Neuronal stem cell (in vitro differentiated cells): ENCODE measurements around the gene PLD5.
A peak's percentile ranks its signal among the peaks of the same experiment; 100 is the strongest.
"Not testable (repeated sequence)": the region's sequence is repeated elsewhere in the genome, so short reads cannot be mapped to it uniquely, and the experiment has no call there.

Experiments
- DNase-seq: peaks from one replicate; pipeline ENCODE4 v3.0.0-alpha.2; 2013; ENCODE audit warnings: low spot score
- H2AFZ ChIP-seq: one replicate; pipeline ENCODE4 v1.6.1; 2013; ENCODE audit warnings: mild to moderate bottlenecking, low read length, inconsistent platforms
- H2AK5ac ChIP-seq: 2 replicates; pipeline ENCODE4 v1.6.1; 2013; ENCODE audit warnings: low read depth, mild to moderate bottlenecking, inconsistent platforms, low read length, moderate library complexity, mixed read lengths
- H2BK120ac ChIP-seq: 2 replicates; pipeline ENCODE4 v1.6.1; 2013; ENCODE audit warnings: low read depth, mild to moderate bottlenecking, inconsistent platforms, low read length, moderate library complexity, mixed read lengths
- H2BK12ac ChIP-seq: one replicate; pipeline ENCODE4 v1.6.1; 2013; ENCODE audit warnings: low read length, inconsistent platforms
- H2BK15ac ChIP-seq: 2 replicates; pipeline ENCODE4 v1.6.1; 2013; ENCODE audit warnings: mild to moderate bottlenecking, low read length, inconsistent platforms, mixed read lengths
- H2BK5ac ChIP-seq: one replicate; pipeline ENCODE4 v1.6.1; 2013; ENCODE audit warnings: inconsistent platforms, mild to moderate bottlenecking, low read length, moderate library complexity
- H3K14ac ChIP-seq: one replicate; pipeline ENCODE4 v1.6.1; 2013; ENCODE audit warnings: low read length, inconsistent platforms
- H3K18ac ChIP-seq: 2 replicates; pipeline ENCODE4 v1.6.1; 2013; ENCODE audit warnings: low read length, inconsistent platforms
- H3K23ac ChIP-seq: 2 replicates; pipeline ENCODE4 v1.6.1; 2013; ENCODE audit warnings: low read depth, mild to moderate bottlenecking, mixed read lengths, low read length, inconsistent platforms; ENCODE audit not compliant: poor library complexity
- H3K27ac ChIP-seq: replicated peaks from 3 replicates; pipeline ENCODE4 v1.5.1; 2013; ENCODE audit warnings: low read length, inconsistent platforms
- H3K27me3 ChIP-seq, 3 experiments: 2 replicates each; pipeline ENCODE4 v1.6.1; 2013; ENCODE audit warnings: low read length in 3 of 3, mild to moderate bottlenecking in 2 of 3, inconsistent platforms in 1 of 3, low read depth in 1 of 3, mixed read lengths in 1 of 3, moderate library complexity in 1 of 3; ENCODE audit not compliant: control insufficient read depth in 3 of 3, insufficient read depth in 3 of 3
- H3K36me3 ChIP-seq, 2 donors: replicated peaks in 1 of 2; 2 replicates each; pipeline ENCODE4 v1.6.1; 2013; ENCODE audit warnings: low read length in 2 of 2; ENCODE audit not compliant: control insufficient read depth in 2 of 2, insufficient read depth in 2 of 2
- H3K4ac ChIP-seq: 2 replicates; pipeline ENCODE4 v1.6.1; 2013; ENCODE audit warnings: inconsistent platforms, mild to moderate bottlenecking, low read length, moderate library complexity
- H3K4me1 ChIP-seq, 2 donors: 1 replicate in 1 of 2; 2 replicates in 1 of 2; pipeline ENCODE4 v1.6.1; 2013; ENCODE audit warnings: low read length in 2 of 2, low read depth in 1 of 2; ENCODE audit not compliant: control insufficient read depth in 2 of 2, insufficient read depth in 1 of 2
- H3K4me2 ChIP-seq: one replicate; pipeline ENCODE4 v1.6.1; 2013; ENCODE audit warnings: mild to moderate bottlenecking, low read length, inconsistent platforms; ENCODE audit not compliant: insufficient read depth, poor library complexity, severe bottlenecking
- H3K4me3 ChIP-seq, 2 donors: 2 replicates each; pipeline ENCODE4 v1.5.1; 2013; ENCODE audit warnings: low read length in 2 of 2, mild to moderate bottlenecking in 2 of 2, inconsistent platforms in 1 of 2, moderate library complexity in 1 of 2
- H3K79me1 ChIP-seq: one replicate; pipeline ENCODE4 v1.6.1; 2013; ENCODE audit warnings: low read depth, mild to moderate bottlenecking, inconsistent platforms, low read length, moderate library complexity
- H3K9ac ChIP-seq: one replicate; pipeline ENCODE4 v1.6.1; 2013; ENCODE audit warnings: mild to moderate bottlenecking, low read depth, low read length, inconsistent platforms; ENCODE audit not compliant: poor library complexity
- H3K9me3 ChIP-seq, 2 donors: replicated peaks in 1 of 2; 2 replicates each; pipeline versions ENCODE3 to v1.6.1; 2013; ENCODE audit warnings: low read length in 2 of 2, mild to moderate bottlenecking in 2 of 2, inconsistent platforms in 1 of 2, low read depth in 1 of 2, mixed read lengths in 1 of 2, moderate library complexity in 1 of 2; ENCODE audit not compliant: control insufficient read depth in 2 of 2, insufficient read depth in 1 of 2
- H4K8ac ChIP-seq: one replicate; pipeline ENCODE4 v1.6.1; 2013; ENCODE audit warnings: low read depth, mild to moderate bottlenecking, inconsistent platforms, low read length, moderate library complexity
- H4K91ac ChIP-seq: one replicate; pipeline ENCODE4 v1.6.1; 2013; ENCODE audit warnings: low read length, low read depth, mild to moderate bottlenecking, inconsistent platforms; ENCODE audit not compliant: poor library complexity
- WGBS, 2 donors: extraction: QIAGEN DNeasy Blood & Tissue Kit; methylation state at CpG; one replicate each; pipeline ENCODE4 v1.1.7; 2013; ENCODE audit warnings: missing lambda C conversion rate in 2 of 2, mixed read lengths in 1 of 2; ENCODE audit not compliant: insufficient read length in 2 of 2, insufficient replicate concordance in 1 of 2; ENCODE audit errors: extremely low coverage in 2 of 2; 5-methylcytosine and 5-hydroxymethylcytosine counted together

Gene PLD5

GRCh38 chr1:242225767-242226573 is 298.5 kb downstream of the PLD5 start:
- DNase-seq: no peak
- Histone ChIP-seq H3K23ac (no peak overlapping the region), H3K4me2 (no peak overlapping the region), H3K18ac (no peak overlapping the region), H3K9me3 (peaks cover 0 to 12% of the 10 kb centered on the region in 2 donors), H2AK5ac (no peak overlapping the region), H4K91ac (no peak overlapping the region), H2BK5ac (no peak overlapping the region), H3K36me3 (no peaks in the 10 kb centered on the region), H2BK120ac (no peak overlapping the region), H2BK15ac (no peak overlapping the region), H2AFZ (peak overlapping the region; percentile 12), H3K27me3 (no peaks in the 10 kb centered on the region), H3K79me1 (no peaks in the 10 kb centered on the region), H3K27ac (no peak overlapping the region), H2BK12ac (no peak overlapping the region), H3K4ac (no peak overlapping the region), H4K8ac (no peak overlapping the region), H3K4me1 (peaks cover 4 to 17% of the 10 kb centered on the region in 2 donors), H3K4me3 (no peak overlapping the region), H3K9ac (no peak overlapping the region), H3K14ac (no peak overlapping the region)
- no CpG with 5 or more reads among the region's 9 CpGs for WGBS, 2 donors

DNA sequence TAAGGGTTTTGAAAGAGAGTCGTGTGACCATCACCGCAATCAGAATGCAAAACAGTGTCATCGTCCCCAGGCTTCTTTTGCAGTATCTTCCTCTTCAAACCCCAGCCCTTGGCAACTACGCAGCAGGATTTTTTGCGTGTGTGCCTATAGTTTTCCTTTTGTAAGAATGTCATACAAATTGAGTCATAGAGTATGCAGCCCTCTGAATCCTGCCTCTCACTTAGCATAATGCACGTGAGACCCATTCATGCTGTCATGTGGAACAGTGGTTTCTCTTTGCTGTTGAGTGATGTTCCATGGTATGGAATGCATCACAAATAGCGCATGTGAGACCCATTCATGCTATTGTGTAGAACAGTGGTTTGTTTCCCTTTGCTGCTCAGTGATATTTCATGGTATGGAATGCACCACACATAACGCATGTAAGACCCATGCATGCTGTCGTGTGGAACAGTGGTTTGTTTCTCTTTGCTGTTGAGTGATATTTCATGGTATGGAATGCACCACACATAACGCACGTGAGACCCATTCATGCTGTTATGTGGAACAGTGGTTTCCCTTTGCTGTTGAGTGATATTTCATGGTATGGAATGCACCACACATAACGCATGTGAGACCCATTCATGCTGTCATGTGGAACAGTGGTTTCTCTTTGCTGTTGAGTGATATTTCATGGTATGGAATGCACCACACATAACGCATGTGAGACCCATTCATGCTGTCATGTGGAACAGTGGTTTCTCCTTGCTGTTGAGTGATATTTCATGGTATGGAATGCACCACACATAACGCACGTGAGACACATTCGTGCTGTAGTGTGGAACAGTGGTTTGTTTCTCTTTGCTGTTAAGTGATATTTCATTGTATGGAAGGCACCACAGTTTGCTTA is 299.4 kb downstream of the PLD5 start:
- H2BK12ac ChIP-seq, H2BK5ac ChIP-seq, H3K27ac ChIP-seq, H3K4me2 ChIP-seq, H2BK15ac ChIP-seq, H4K8ac ChIP-seq, H3K23ac ChIP-seq, H2AK5ac ChIP-seq, H2BK120ac ChIP-seq, H3K9ac ChIP-seq, H3K79me1 ChIP-seq, H3K27me3 ChIP-seq, H3K4ac ChIP-seq, H4K91ac ChIP-seq, H3K14ac ChIP-seq, H3K18ac ChIP-seq, DNase-seq, H3K36me3 ChIP-seq, H3K4me3 ChIP-seq: not testable (repeated sequence)
- Histone ChIP-seq H3K4me1 (peaks cover 4 to 17% of the 10 kb centered on the region in 2 donors), H2AFZ (peak overlapping the region; percentile 12), H3K9me3 (peaks cover 0 to 12% of the 10 kb centered on the region in 2 donors)
- whole genome bisulfite sequencing, 2 donors: no CpG with 5 or more reads among the region's 16 CpGs

GRCh38 chr1:242224461-242224860 is 300.0 kb downstream of the PLD5 start:
- no peaks in the 10 kb centered on the region for H3K36me3 ChIP-seq
- H3K79me1 ChIP-seq: no peaks in the 10 kb centered on the region
- H2AK5ac ChIP-seq: no peak overlapping the region
- no peak overlapping the region for H3K14ac ChIP-seq
- no peaks in the 10 kb centered on the region for H3K27me3 ChIP-seq
- no peak overlapping the region for H4K8ac ChIP-seq
- peaks cover 0 to 12% of the 10 kb centered on the region in 2 donors for H3K9me3 ChIP-seq
- H2BK120ac ChIP-seq: no peak overlapping the region
- H2AFZ ChIP-seq: peak overlapping the region; percentile 12
- H3K18ac ChIP-seq: no peak overlapping the region
- no peak overlapping the region for H3K4me3 ChIP-seq
- no peak overlapping the region for H3K4me2 ChIP-seq
- no peak overlapping the region for H2BK12ac ChIP-seq
- WGBS, 2 donors: no CpG with 5 or more reads among the region's 3 CpGs
- H3K27ac ChIP-seq: no peak overlapping the region
- no peak overlapping the region for H3K23ac ChIP-seq
- H3K4ac ChIP-seq: no peak overlapping the region
- no peak overlapping the region for H4K91ac ChIP-seq
- no peak overlapping the region for H2BK5ac ChIP-seq
- no peak for DNase-seq
- H3K9ac ChIP-seq: no peak overlapping the region
- no peak overlapping the region for H2BK15ac ChIP-seq
- H3K4me1 ChIP-seq: peaks cover 4 to 17% of the 10 kb centered on the region in 2 donors

DNA sequence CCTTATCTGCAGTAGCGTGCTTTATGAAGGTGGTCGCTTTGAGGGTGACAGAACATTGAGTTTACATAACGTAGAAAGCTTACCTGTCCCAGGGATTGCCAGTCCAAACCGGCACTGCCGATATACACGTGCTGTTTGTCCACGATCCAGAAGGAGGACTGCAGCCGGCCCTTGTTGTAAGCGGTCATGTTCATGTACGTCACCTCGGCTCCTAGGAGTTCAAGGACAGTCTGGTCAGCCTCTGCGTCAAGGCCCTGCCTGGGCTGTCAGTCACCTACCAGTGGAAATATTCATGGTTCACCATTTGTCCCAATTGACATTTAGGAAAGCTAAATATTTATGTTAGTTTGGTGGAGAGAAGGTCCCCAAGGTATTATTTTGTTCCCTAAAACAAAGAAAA is 304.6 kb downstream of the PLD5 start:
- Histone ChIP-seq H2AK5ac (no peak overlapping the region), H3K27me3 (no peaks in the 10 kb centered on the region), H2BK15ac (no peak overlapping the region), H3K79me1 (no peaks in the 10 kb centered on the region), H3K9ac (no peak overlapping the region), H3K27ac (no peak overlapping the region), H4K8ac (no peak overlapping the region), H3K4ac (no peak overlapping the region), H3K18ac (no peak overlapping the region), H3K4me2 (no peak overlapping the region), H3K36me3 (no peaks in the 10 kb centered on the region), H3K9me3 (peaks cover 2 to 25% of the 10 kb centered on the region in 2 donors), H3K4me1 (peaks cover 2 to 6% of the 10 kb centered on the region in 2 donors), H3K14ac (no peak overlapping the region), H2BK5ac (no peak overlapping the region), H3K23ac (no peak overlapping the region), H2BK12ac (no peak overlapping the region), H4K91ac (no peak overlapping the region), H2AFZ (no peak overlapping the region), H3K4me3 (no peak overlapping the region), H2BK120ac (no peak overlapping the region)
- no peak for DNase-seq
- no CpG with 5 or more reads among the region's 12 CpGs for WGBS, 2 donors
